H1 (cell line): ENCODE results near the gene DDA1. TPM values are rescaled to one million over a fixed set of nuclear protein-coding genes. Genes with fewer than 3 reads are reported as not detected.

ENCODE experiments used
- ATF2 ChIP-seq: IDR thresholded peaks from 2 replicates; pipeline ENCODE4 v1.6.1; 2012; ENCODE audit warnings: low read length, inconsistent platforms
- BRCA1 ChIP-seq: IDR thresholded peaks from 2 replicates; pipeline ENCODE4 v1.6.1; 2012; ENCODE audit warnings: low read depth, low read length, improper control_type of control experiment
- CREB1 ChIP-seq: IDR thresholded peaks from 2 replicates; pipeline ENCODE4 v1.6.1; 2012; ENCODE audit warnings: inconsistent platforms
- EP300 ChIP-seq, 2 experiments: IDR thresholded peaks; 1 replicate in 1 of 2; 2 replicates in 1 of 2; pipeline ENCODE4 v1.6.1; 2011 to 2012; ENCODE audit warnings: low read depth in 2 of 2, low read length in 2 of 2, mild to moderate bottlenecking in 2 of 2, borderline replicate concordance in 1 of 2, inconsistent platforms in 1 of 2, moderate library complexity in 1 of 2
- MAFK ChIP-seq: IDR thresholded peaks from 2 replicates; pipeline ENCODE4 v1.6.1; 2012; ENCODE audit warnings: low read depth, mild to moderate bottlenecking, improper control_type of control experiment, low read length
- SIN3A ChIP-seq, 2 experiments: IDR thresholded peaks in 1 of 2; conservative IDR thresholded peaks in 1 of 2; 2 replicates each; pipeline ENCODE4 v1.6.1; 2011 to 2012; ENCODE audit warnings: low read length in 2 of 2, improper control_type of control experiment in 1 of 2, low read depth in 1 of 2, mild to moderate bottlenecking in 1 of 2
- SP1 ChIP-seq: IDR thresholded peaks from 2 replicates; pipeline ENCODE4 v1.6.1; 2011; ENCODE audit warnings: low read depth, low read length
- polyA plus RNA-seq, 7 experiments: library from polyadenylated mRNA; depleted of rRNA in 3 of 7; stranded (reverse) in 5 of 7; unstranded in 2 of 7; fragments of >200 nt in 5 of 7; fragments of 200-250 nt in 2 of 7; gene quantifications; 1 replicate in 5 of 7; 2 replicates in 1 of 7; 4 replicates in 1 of 7; pipeline versions ENCODE4 v1.2.1 to v1.2.3, GENCODE V29; 2011 to 2013; ENCODE audit warnings: missing spikeins in 2 of 7, mixed read lengths in 2 of 7
- total RNA-seq: library from RNA; stranded (reverse); fragmentation: NEBNext Ultra II Directional; extraction: Animal tissue kit (Norgen Biotek cat#: 25700); gene quantifications from 2 replicates; pipeline ENCODE4 v1.2.1, GENCODE V29; 2021
- TF ChIP-seq, protein P1 (sequence below): fragments of 300-600 bp; sonication (generic); IDR thresholded peaks from 2 replicates; pipeline ENCODE4 v1.7.1; 2012; ENCODE audit warnings: low read length, moderate library complexity, mild to moderate bottlenecking, inconsistent platforms; ENCODE audit not compliant: insufficient replicate concordance

Gene DDA1
- total and polyA plus RNA-seq, 2 of the 8 experiments (the other 6 are each of a cell fraction or from before 2014, with no cell fraction given) = 29.2 to 34.5 TPM

DNA sequence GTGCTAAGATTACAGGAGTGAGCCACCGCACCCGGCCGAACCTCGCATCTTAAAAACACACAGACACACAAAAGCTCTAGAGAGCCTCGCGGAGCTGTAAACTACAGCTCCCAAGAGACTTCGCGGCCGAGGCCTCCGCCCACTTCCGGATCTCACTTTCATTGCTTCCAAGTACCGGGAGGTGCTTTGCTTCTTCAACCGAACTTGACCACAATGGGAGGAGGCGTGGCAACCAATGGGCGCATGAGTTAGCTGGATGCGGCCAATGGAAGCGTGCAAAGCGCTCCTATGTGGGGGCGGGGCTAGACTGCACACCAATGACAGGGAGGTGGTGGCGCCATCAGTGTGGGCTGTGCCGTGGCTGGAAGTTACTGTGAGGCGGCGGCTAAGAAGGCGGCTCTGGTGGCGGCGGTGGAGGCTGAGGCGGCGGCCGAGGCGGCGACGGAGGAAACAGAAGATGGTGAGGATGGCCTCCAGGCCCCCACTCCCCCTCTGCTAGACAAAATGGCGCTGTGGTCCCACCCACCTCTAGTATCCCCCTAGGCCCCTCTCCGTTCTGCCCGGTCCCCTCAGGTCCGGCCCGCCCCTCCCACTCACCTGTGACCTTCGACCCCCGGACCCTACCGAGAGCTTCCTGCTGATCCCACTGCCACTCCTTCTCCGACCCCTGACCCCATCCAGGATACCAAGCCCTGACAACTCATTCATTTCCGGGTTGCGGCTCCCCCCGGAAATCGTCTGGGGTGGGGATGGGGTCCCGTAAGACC is at the start of gene DDA1 (continued):
- TF ChIP-seq, protein P1, sequence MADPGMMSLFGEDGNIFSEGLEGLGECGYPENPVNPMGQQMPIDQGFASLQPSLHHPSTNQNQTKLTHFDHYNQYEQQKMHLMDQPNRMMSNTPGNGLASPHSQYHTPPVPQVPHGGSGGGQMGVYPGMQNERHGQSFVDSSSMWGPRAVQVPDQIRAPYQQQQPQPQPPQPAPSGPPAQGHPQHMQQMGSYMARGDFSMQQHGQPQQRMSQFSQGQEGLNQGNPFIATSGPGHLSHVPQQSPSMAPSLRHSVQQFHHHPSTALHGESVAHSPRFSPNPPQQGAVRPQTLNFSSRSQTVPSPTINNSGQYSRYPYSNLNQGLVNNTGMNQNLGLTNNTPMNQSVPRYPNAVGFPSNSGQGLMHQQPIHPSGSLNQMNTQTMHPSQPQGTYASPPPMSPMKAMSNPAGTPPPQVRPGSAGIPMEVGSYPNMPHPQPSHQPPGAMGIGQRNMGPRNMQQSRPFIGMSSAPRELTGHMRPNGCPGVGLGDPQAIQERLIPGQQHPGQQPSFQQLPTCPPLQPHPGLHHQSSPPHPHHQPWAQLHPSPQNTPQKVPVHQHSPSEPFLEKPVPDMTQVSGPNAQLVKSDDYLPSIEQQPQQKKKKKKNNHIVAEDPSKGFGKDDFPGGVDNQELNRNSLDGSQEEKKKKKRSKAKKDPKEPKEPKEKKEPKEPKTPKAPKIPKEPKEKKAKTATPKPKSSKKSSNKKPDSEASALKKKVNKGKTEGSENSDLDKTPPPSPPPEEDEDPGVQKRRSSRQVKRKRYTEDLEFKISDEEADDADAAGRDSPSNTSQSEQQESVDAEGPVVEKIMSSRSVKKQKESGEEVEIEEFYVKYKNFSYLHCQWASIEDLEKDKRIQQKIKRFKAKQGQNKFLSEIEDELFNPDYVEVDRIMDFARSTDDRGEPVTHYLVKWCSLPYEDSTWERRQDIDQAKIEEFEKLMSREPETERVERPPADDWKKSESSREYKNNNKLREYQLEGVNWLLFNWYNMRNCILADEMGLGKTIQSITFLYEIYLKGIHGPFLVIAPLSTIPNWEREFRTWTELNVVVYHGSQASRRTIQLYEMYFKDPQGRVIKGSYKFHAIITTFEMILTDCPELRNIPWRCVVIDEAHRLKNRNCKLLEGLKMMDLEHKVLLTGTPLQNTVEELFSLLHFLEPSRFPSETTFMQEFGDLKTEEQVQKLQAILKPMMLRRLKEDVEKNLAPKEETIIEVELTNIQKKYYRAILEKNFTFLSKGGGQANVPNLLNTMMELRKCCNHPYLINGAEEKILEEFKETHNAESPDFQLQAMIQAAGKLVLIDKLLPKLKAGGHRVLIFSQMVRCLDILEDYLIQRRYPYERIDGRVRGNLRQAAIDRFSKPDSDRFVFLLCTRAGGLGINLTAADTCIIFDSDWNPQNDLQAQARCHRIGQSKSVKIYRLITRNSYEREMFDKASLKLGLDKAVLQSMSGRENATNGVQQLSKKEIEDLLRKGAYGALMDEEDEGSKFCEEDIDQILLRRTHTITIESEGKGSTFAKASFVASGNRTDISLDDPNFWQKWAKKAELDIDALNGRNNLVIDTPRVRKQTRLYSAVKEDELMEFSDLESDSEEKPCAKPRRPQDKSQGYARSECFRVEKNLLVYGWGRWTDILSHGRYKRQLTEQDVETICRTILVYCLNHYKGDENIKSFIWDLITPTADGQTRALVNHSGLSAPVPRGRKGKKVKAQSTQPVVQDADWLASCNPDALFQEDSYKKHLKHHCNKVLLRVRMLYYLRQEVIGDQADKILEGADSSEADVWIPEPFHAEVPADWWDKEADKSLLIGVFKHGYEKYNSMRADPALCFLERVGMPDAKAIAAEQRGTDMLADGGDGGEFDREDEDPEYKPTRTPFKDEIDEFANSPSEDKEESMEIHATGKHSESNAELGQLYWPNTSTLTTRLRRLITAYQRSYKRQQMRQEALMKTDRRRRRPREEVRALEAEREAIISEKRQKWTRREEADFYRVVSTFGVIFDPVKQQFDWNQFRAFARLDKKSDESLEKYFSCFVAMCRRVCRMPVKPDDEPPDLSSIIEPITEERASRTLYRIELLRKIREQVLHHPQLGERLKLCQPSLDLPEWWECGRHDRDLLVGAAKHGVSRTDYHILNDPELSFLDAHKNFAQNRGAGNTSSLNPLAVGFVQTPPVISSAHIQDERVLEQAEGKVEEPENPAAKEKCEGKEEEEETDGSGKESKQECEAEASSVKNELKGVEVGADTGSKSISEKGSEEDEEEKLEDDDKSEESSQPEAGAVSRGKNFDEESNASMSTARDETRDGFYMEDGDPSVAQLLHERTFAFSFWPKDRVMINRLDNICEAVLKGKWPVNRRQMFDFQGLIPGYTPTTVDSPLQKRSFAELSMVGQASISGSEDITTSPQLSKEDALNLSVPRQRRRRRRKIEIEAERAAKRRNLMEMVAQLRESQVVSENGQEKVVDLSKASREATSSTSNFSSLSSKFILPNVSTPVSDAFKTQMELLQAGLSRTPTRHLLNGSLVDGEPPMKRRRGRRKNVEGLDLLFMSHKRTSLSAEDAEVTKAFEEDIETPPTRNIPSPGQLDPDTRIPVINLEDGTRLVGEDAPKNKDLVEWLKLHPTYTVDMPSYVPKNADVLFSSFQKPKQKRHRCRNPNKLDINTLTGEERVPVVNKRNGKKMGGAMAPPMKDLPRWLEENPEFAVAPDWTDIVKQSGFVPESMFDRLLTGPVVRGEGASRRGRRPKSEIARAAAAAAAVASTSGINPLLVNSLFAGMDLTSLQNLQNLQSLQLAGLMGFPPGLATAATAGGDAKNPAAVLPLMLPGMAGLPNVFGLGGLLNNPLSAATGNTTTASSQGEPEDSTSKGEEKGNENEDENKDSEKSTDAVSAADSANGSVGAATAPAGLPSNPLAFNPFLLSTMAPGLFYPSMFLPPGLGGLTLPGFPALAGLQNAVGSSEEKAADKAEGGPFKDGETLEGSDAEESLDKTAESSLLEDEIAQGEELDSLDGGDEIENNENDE = no peak
- TF ChIP-seq BRCA1 = no peak
- no peak for TF ChIP-seq MAFK
- TF ChIP-seq SP1 = peak; percentile 100
- TF ChIP-seq SIN3A (conservative IDR thresholded peaks at IDR 0.05 in 1 of 2, IDR thresholded peaks at IDR 0.05 in 1 of 2; ENCODE audit: low read depth in 1 of 2, low read length in 2 of 2) = peak; percentile 37 to 56; a peak in 2 of 4 replicates
- TF ChIP-seq EP300 (IDR thresholded peaks at IDR 0.05; ENCODE audit: borderline replicate concordance in 1 of 2, low read depth in 2 of 2, low read length in 2 of 2) = no peak
- peak; percentile 80 for TF ChIP-seq CREB1
- TF ChIP-seq ATF2 = no peak
